Endothelial cell (in vitro differentiated cells): ENCODE results near the gene PCGF6. TPM values are rescaled to one million over a fixed set of nuclear protein-coding genes. Genes with fewer than 3 reads are reported as not detected.
"Not testable (repeated sequence)": the region's sequence is repeated elsewhere in the genome, so short reads cannot be mapped to it uniquely, and the experiment has no call there.

ENCODE experiments used
- DNase-seq: peaks from one replicate; pipeline ENCODE4 v3.0.0; 2021; ENCODE audit warnings: low spot score
- H3K27ac Mint-ChIP-seq: one replicate; pipeline ENCODE4 v1.8.0; 2021; ENCODE audit warnings: mixed read lengths, inconsistent platforms; ENCODE audit not compliant: unreplicated experiment
- H3K27me3 Mint-ChIP-seq: one replicate; pipeline ENCODE4 v1.8.0; 2021; ENCODE audit warnings: mild to moderate bottlenecking, moderate library complexity, mixed read lengths, inconsistent platforms; ENCODE audit not compliant: unreplicated experiment
- H3K36me3 Mint-ChIP-seq: one replicate; pipeline ENCODE4 v1.8.0; 2021; ENCODE audit warnings: mild to moderate bottlenecking, low read depth, mixed read lengths, inconsistent platforms; ENCODE audit not compliant: unreplicated experiment
- H3K4me1 Mint-ChIP-seq: one replicate; pipeline ENCODE4 v1.8.0; 2021; ENCODE audit warnings: mild to moderate bottlenecking, mixed read lengths, inconsistent platforms; ENCODE audit not compliant: unreplicated experiment
- H3K4me3 Mint-ChIP-seq: one replicate; pipeline ENCODE4 v1.8.0; 2021; ENCODE audit warnings: mild to moderate bottlenecking, mixed read lengths, inconsistent platforms; ENCODE audit not compliant: unreplicated experiment
- H3K9me3 Mint-ChIP-seq: one replicate; pipeline ENCODE4 v1.8.0; 2021; ENCODE audit warnings: mixed read lengths, inconsistent platforms; ENCODE audit not compliant: unreplicated experiment
- CTCF ChIP-seq: fragments of 200-600 bp; sonication (generic); IDR thresholded peaks from one replicate; pipeline ENCODE4 v1.5.0; 2021; ENCODE audit warnings: antibody characterized with exemption; ENCODE audit not compliant: unreplicated experiment
- total RNA-seq: library from RNA; stranded (reverse); fragmentation: NEBNext Ultra II Directional; extraction: Animal tissue kit (Norgen Biotek cat#: 25700); gene quantifications from one replicate; pipeline ENCODE4 v1.2.1, GENCODE V29; 2021; ENCODE audit not compliant: unreplicated experiment

PCGF6 gene
- total RNA-seq, 1 donor from 2014 or later = 9.4 TPM

DNA sequence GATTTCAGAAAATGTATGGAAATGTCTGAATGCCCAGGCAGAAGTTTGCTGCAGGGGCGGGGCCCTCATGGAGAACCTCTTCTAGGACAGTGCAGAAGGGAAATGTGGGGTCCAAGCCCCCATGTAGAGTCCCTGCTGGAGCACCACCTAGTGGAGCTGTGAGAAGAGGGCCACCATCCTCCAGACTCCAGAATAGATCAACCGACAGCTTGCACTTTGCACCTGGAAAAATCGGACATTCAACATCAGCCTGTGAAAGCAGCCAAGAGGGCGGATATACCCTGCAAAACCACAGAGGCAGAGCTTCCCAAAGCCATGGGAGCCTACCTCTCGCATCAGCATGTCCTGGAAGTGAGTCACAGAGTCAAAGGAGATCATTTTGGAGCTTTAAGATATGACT, 91.0 kb downstream of the PCGF6 start:
- H3K27me3 Mint-ChIP-seq = peaks cover 1% of the 10 kb centered on the region
- no peak for DNase-seq
- peaks cover 17% of the 10 kb centered on the region for H3K36me3 Mint-ChIP-seq
- H3K4me3 Mint-ChIP-seq = no peak overlapping the region
- H3K27ac Mint-ChIP-seq = no peak overlapping the region
- no peak for TF ChIP-seq CTCF
- H3K4me1 Mint-ChIP-seq = no peaks in the 10 kb centered on the region
- H3K9me3 Mint-ChIP-seq = peaks cover 16% of the 10 kb centered on the region

DNA sequence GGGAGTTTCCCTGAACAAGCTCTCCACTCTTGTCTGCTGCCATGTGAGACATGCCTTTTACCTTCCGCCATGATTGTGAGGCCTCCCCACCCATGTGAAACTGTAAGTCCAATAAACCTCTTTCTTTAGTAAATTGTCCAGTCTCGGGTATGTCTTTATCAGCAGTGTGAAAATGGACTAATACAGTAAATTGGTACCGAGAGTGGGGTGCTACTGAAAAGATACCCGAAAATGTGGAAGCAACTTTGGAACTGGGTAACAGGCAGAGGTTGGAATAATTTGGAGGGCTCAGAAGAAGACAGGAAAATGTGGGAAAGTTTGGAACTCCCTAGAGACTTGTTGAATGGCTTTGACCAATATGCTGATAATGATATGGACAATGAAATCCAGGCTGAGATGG, 92.0 kb downstream of the PCGF6 start:
- Mint-ChIP-seq H3K36me3 (peaks cover 17% of the 10 kb centered on the region), H3K9me3 (peaks cover 16% of the 10 kb centered on the region)
- H3K4me3 Mint-ChIP-seq, DNase-seq, H3K27me3 Mint-ChIP-seq, H3K27ac Mint-ChIP-seq, H3K4me1 Mint-ChIP-seq: not testable (repeated sequence)

GRCh38 chr10:103257812-103258211, 93.1 kb downstream of the PCGF6 start:
- H3K9me3 Mint-ChIP-seq = peaks cover 16% of the 10 kb centered on the region
- H3K4me3 Mint-ChIP-seq = no peak overlapping the region
- peaks cover 17% of the 10 kb centered on the region for H3K36me3 Mint-ChIP-seq
- no peak overlapping the region for H3K27ac Mint-ChIP-seq
- H3K4me1 Mint-ChIP-seq = no peaks in the 10 kb centered on the region
- H3K27me3 Mint-ChIP-seq = peaks cover 4% of the 10 kb centered on the region
- DNase-seq = no peak
- no peak for TF ChIP-seq CTCF

GRCh38 chr10:103256613-103257012, 94.3 kb downstream of the PCGF6 start:
- peaks cover 4% of the 10 kb centered on the region for H3K27me3 Mint-ChIP-seq
- no peak for TF ChIP-seq CTCF
- H3K4me3 Mint-ChIP-seq = no peak overlapping the region

GRCh38 chr10:103254538-103255325, 96.2 kb downstream of the PCGF6 start:
- DNase-seq = no peak
- Mint-ChIP-seq H3K36me3 (peaks cover 12% of the 10 kb centered on the region), H3K9me3 (peaks cover 5% of the 10 kb centered on the region), H3K4me3 (no peak overlapping the region), H3K27me3 (peaks cover 6% of the 10 kb centered on the region), H3K4me1 (no peaks in the 10 kb centered on the region), H3K27ac (no peak overlapping the region)
- no peak for TF ChIP-seq CTCF

More at GRCh38 chr10:103256613-103257012, 94.3 kb downstream of the PCGF6 start:
- no peak for DNase-seq
- Mint-ChIP-seq H3K27ac (no peak overlapping the region), H3K36me3 (peaks cover 17% of the 10 kb centered on the region), H3K9me3 (peaks cover 12% of the 10 kb centered on the region), H3K4me1 (no peaks in the 10 kb centered on the region)
